HEK293T (cell line): ENCODE data around the gene GRIN2A.

Experiments
- ELF4 ChIP-seq: fragments of 450-650 bp; IDR thresholded peaks from 2 replicates; pipeline ENCODE4 v1.6.1; 2017; ENCODE audit warnings: antibody characterized with exemption
- FOXA1 ChIP-seq: fragments of 450-650 bp; IDR thresholded peaks from 2 replicates; pipeline ENCODE4 v1.6.1; 2016; ENCODE audit warnings: mild to moderate bottlenecking
- FOXK2 ChIP-seq: fragments of 450-650 bp; IDR thresholded peaks from 2 replicates; pipeline ENCODE4 v1.6.1; 2016; ENCODE audit warnings: mild to moderate bottlenecking
- FOXM1 ChIP-seq: fragments of 450-650 bp; IDR thresholded peaks from 2 replicates; pipeline ENCODE4 v1.6.1; 2017; ENCODE audit warnings: mild to moderate bottlenecking, borderline replicate concordance
- NFRKB ChIP-seq: fragments of 450-650 bp; IDR thresholded peaks from 2 replicates; pipeline ENCODE4 v1.6.1; 2016; ENCODE audit warnings: mild to moderate bottlenecking, moderate library complexity
- SP1 ChIP-seq: fragments of 450-650 bp; IDR thresholded peaks from 2 replicates; pipeline ENCODE4 v1.6.1; 2017
- SUZ12 ChIP-seq: fragments of 450-650 bp; IDR thresholded peaks from 2 replicates; pipeline ENCODE4 v1.6.1; 2016; ENCODE audit warnings: mild to moderate bottlenecking
- TARDBP ChIP-seq: fragments of 450-650 bp; IDR thresholded peaks from 2 replicates; pipeline ENCODE4 v1.6.1; 2016

DNA sequence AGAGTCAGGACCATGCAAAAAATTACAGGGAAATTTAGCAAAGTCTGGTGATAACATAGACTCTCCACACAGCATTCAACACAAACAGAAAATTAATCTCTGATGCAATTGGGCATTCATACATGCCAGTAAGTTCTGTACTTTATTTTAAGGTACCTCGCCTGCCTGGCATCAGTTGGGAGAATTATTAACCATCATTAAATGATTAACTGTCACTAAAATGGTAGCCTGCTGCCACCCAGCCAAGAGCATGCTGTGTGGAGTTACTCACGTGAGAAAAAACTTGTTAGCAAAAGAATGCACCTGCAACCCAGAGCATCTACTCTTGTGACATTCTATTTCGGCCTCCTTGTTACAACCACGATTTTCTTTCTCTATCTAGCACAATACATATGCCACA, 117.2 kb downstream of the GRIN2A start:
- TF ChIP-seq SUZ12 (no peak), TARDBP (no peak), SP1 (no peak), NFRKB (no peak), FOXA1 (no peak), FOXM1 (no peak), ELF4 (no peak), FOXK2 (no peak)
